Common myeloid progenitor, CD34-positive (primary cell): Measurements from ENCODE around the gene SPOCD1.

Experiments
- CTCF ChIA-PET: fragments of 350-600 bp; sonication (Branson Sonifier 250); formaldehyde crosslinking; loops from one replicate; lab custom pipeline; 2021; ENCODE audit warnings: antibody characterized with exemption; lab: Charles Lee
- POLR2A ChIA-PET: fragments of 350-600 bp; sonication (Branson Sonifier 250); formaldehyde crosslinking; loops from one replicate; lab custom pipeline; 2021; ENCODE audit warnings: antibody characterized with exemption; lab: Charles Lee
- DNase-seq, 3 donors: peaks; one replicate each; pipeline versions ENCODE4 v3.0.0 to v3.0.0-alpha.2; 2013
- H3K27ac ChIP-seq, 2 experiments: 1 replicate in 1 of 2; 2 replicates in 1 of 2; pipeline ENCODE4 v1.7.0; 2013; ENCODE audit warnings: inconsistent platforms in 2 of 2, low read length in 2 of 2, mild to moderate bottlenecking in 2 of 2, low read depth in 1 of 2, moderate library complexity in 1 of 2; ENCODE audit not compliant: severe bottlenecking in 2 of 2, insufficient read depth in 1 of 2, poor library complexity in 1 of 2
- H3K27me3 ChIP-seq, 5 experiments: replicated peaks in 2 of 5; 1 replicate in 3 of 5; 2 replicates in 2 of 5; pipeline versions ENCODE4 v1.6.1 to v1.7.0; 2013; ENCODE audit warnings: low read length in 4 of 5, mild to moderate bottlenecking in 2 of 5, moderate library complexity in 2 of 5, inconsistent platforms in 1 of 5; ENCODE audit not compliant: insufficient read depth in 5 of 5, control insufficient read depth in 4 of 5
- H3K36me3 ChIP-seq, 4 experiments: 1 replicate in 2 of 4; 2 replicates in 2 of 4; pipeline versions ENCODE4 v1.6.1 to v1.7.0; 2013; ENCODE audit warnings: low read length in 3 of 4, control low read depth in 1 of 4, mild to moderate bottlenecking in 1 of 4; ENCODE audit not compliant: control insufficient read depth in 4 of 4, insufficient read depth in 4 of 4
- H3K4me1 ChIP-seq, 4 experiments: 1 replicate in 3 of 4; 2 replicates in 1 of 4; pipeline versions ENCODE4 v1.6.1 to v1.7.1; 2013; ENCODE audit warnings: low read length in 3 of 4, mild to moderate bottlenecking in 3 of 4, control low read depth in 1 of 4, inconsistent platforms in 1 of 4, moderate library complexity in 1 of 4; ENCODE audit not compliant: control insufficient read depth in 4 of 4, insufficient read depth in 4 of 4; ENCODE audit errors: control extremely low read depth in 1 of 4
- H3K4me3 ChIP-seq, 7 experiments: 1 replicate in 4 of 7; 2 replicates in 3 of 7; pipeline versions ENCODE4 v1.5.1 to v1.7.0; 2013; ENCODE audit warnings: mild to moderate bottlenecking in 7 of 7, low read length in 6 of 7, moderate library complexity in 6 of 7, inconsistent platforms in 2 of 7, low read depth in 2 of 7, control low read depth in 1 of 7; ENCODE audit not compliant: insufficient read depth in 4 of 7, control insufficient read depth in 1 of 7; ENCODE audit errors: extremely low read depth in 1 of 7
- H3K9me3 ChIP-seq, 5 experiments: 1 replicate in 4 of 5; 2 replicates in 1 of 5; pipeline versions ENCODE4 v1.6.1 to v1.7.1; 2013; ENCODE audit warnings: low read length in 4 of 5, mild to moderate bottlenecking in 2 of 5, inconsistent platforms in 1 of 5, low read depth in 1 of 5, moderate library complexity in 1 of 5; ENCODE audit not compliant: control insufficient read depth in 4 of 5, insufficient read depth in 2 of 5; ENCODE audit errors: control extremely low read depth in 1 of 5
- WGBS: methylation state at CpG from one replicate; pipeline ENCODE4 v1.1.5; 2013; ENCODE audit not compliant: insufficient coverage; 5-methylcytosine and 5-hydroxymethylcytosine counted together

Gene SPOCD1

DNA sequence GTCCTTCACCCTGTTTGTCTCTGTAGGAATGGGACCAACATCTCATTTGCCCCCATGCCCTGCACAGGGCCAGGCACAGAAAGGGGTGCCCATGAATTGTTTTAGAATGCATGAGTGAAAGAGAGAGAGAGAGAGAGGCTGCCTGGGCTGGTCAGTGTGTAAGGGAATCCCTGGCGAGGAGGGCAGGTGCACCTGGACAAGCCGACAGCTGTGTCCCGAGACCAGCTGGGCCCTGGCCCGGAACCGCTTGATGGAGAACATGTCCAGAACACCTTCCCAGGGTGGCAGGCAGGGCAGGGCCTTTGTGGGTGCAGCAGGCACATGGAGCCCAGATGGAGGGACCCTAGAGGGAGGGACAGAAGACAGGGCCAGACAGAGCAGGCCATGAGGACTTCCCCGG is 22.7 kb downstream of the SPOCD1 start:
- H3K9me3 ChIP-seq: no peaks in the 10 kb centered on the region
- no peaks in the 10 kb centered on the region for H3K36me3 ChIP-seq
- ChIA-PET POLR2A (no interaction called here), CTCF (interaction anchor here (0.6 to 0.9 kb wide), 2 partner anchors 33 to 82 kb away, joined by 3 read pairs; no protein-coding TSS in a partner anchor)
- DNase-seq: no peak
- H3K4me3 ChIP-seq: no peak overlapping the region
- H3K4me1 ChIP-seq: peaks cover 0 to 18% (median 9%) of the 10 kb centered on the region in 4 experiments
- peaks cover 0 to 3% (median 0%) of the 10 kb centered on the region in 5 experiments for H3K27me3 ChIP-seq
- no peak overlapping the region for H3K27ac ChIP-seq
- WGBS: 95% methylated on average over 6 of the region's 6 CpGs

GRCh38 chr1:31792541-31792940 is 23.3 kb downstream of the SPOCD1 start:
- H3K27me3 ChIP-seq: peaks cover 0 to 3% (median 0%) of the 10 kb centered on the region in 5 experiments
- no peak for DNase-seq
- ChIA-PET POLR2A (no interaction called here), CTCF (interaction anchor here (0.9 to 1.2 kb wide), 2 partner anchors 32 to 123 kb away, joined by 3 to 4 read pairs; no protein-coding TSS in a partner anchor)
- H3K27ac ChIP-seq: no peak overlapping the region
- H3K4me3 ChIP-seq: no peak overlapping the region
- 96% methylated on average over 3 of the region's 4 CpGs for WGBS
- no peaks in the 10 kb centered on the region for H3K36me3 ChIP-seq
- no peaks in the 10 kb centered on the region for H3K9me3 ChIP-seq
- H3K4me1 ChIP-seq: peaks cover 0 to 22% (median 12%) of the 10 kb centered on the region in 4 experiments

- no peaks in the 10 kb centered on the region for H3K36me3 ChIP-seq
- WGBS: 96% methylated on average over 11 of the region's 11 CpGs
- POLR2A ChIA-PET: no interaction called here
- peaks cover 0 to 22% (median 12%) of the 10 kb centered on the region in 4 experiments for H3K4me1 ChIP-seq
- H3K27ac ChIP-seq: no peak overlapping the region
- H3K9me3 ChIP-seq: no peaks in the 10 kb centered on the region
- CTCF ChIA-PET: interaction anchor here (0.9 to 5.1 kb wide), 3 partner anchors 27 to 122 kb away, joined by 3 to 50 read pairs (median 4); partner anchors contain the start of gene ADGRB2
- H3K27me3 ChIP-seq: peaks cover 0 to 7% (median 0%) of the 10 kb centered on the region in 5 experiments
- H3K4me3 ChIP-seq: no peak overlapping the region
- no peak for DNase-seq
These were observed 23.7 kb downstream of the SPOCD1 start for GRCh38 chr1:31792116-31792515.

DNA sequence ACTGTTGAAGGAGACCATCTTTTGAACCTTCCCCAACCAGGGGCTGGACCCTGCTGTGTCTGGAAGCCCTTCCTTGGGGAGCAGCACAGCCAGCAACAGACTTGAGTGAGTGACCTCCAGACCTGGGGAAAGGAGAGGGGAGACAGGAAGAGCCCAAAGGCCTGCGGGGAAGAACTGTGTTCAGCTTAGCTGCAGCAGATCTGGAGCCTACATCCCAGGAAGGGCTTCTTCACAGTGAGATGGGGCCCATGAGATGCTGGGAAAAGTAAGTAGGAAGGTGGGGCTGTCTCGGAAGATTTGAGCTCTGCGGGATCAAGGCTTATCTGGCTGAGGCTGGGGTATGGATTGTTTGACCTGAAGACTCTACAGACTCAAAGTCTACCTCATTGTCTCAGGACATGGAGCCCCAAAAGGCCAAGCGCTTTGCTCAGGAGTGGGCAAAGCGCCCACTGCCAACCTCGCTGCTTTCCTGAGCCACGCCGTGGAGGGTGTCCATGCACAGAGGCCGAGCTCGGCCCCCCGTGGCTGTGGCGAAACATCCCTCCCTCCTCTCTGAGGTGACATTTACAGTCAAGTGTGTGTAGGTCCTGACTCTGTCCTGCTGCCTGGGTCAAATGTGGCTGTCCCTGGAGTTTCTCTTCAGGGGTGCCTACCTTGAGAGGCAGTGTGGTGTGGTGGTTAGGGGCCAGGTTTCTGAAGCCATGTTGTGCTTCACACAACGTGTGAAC is 24.5 kb downstream of the SPOCD1 start:
- ChIA-PET POLR2A (no interaction called here), CTCF (interaction anchor here (0.6 to 5.1 kb wide), 12 partner anchors 8 to 226 kb away, joined by 3 to 50 read pairs (median 9); partner anchors contain the start of gene ADGRB2)
- no peak for DNase-seq
- Histone ChIP-seq H3K4me1 (peaks cover 0 to 22% (median 12%) of the 10 kb centered on the region in 4 experiments), H3K36me3 (no peaks in the 10 kb centered on the region), H3K27me3 (peaks cover 0 to 7% (median 0%) of the 10 kb centered on the region in 5 experiments), H3K9me3 (no peaks in the 10 kb centered on the region), H3K4me3 (no peak overlapping the region), H3K27ac (no peak overlapping the region)
- WGBS: 93% methylated on average over 8 of the region's 13 CpGs

DNA sequence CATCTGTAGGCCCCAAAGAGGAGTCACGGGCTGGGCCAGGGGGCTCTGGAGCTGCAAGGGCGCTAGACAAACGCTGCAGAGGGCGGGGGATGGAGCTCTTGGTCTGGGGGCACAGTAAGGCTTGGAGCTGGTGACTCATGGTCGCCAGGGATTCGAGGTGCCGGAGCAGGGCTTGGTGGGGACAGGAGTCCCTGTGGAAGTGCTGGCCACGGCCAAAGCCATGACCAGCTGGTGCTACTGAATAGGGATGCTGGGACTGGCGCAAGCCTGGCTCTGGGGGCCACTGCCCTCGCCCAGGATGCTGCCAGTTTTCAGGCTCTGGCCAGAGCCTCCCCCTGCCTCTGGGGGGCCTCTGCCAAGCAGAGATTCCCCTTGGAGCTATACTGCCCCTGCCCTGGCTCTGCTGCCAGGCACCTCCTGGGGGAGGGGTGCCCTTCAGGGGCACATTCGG is 25.2 kb downstream of the SPOCD1 start:
- DNase-seq: no peak
- Histone ChIP-seq H3K4me1 (peaks cover 0 to 17% (median 12%) of the 10 kb centered on the region in 4 experiments), H3K4me3 (no peak overlapping the region), H3K27ac (no peak overlapping the region), H3K27me3 (peaks cover 0 to 7% (median 0%) of the 10 kb centered on the region in 5 experiments), H3K36me3 (no peaks in the 10 kb centered on the region), H3K9me3 (no peaks in the 10 kb centered on the region)
- ChIA-PET CTCF (interaction anchor here (0.6 to 5.1 kb wide), 16 partner anchors 9 to 227 kb away, joined by 3 to 50 read pairs (median 7); partner anchors contain the start of gene ADGRB2), POLR2A (no interaction called here)
- 89% methylated on average over 11 of the region's 11 CpGs for WGBS

GRCh38 chr1:31790140-31790539 is 25.7 kb downstream of the SPOCD1 start:
- Histone ChIP-seq H3K9me3 (no peaks in the 10 kb centered on the region), H3K4me1 (peaks cover 0 to 17% (median 12%) of the 10 kb centered on the region in 4 experiments), H3K27me3 (peaks cover 0 to 7% (median 0%) of the 10 kb centered on the region in 5 experiments), H3K27ac (no peak overlapping the region), H3K36me3 (no peaks in the 10 kb centered on the region), H3K4me3 (no peak overlapping the region)
- 92% methylated on average over 1 of the region's 3 CpGs for WGBS
- ChIA-PET POLR2A (no interaction called here), CTCF (interaction anchor here (0.7 to 5.1 kb wide), 21 partner anchors 10 to 205 kb away, joined by 3 to 50 read pairs (median 7); partner anchors contain the start of genes ADGRB2 and COL16A1)
- DNase-seq: no peak
